Measurements from ENCODE around the gene MAST4. TPM values are rescaled to one million over a fixed set of nuclear protein-coding genes. Genes with fewer than 3 reads are reported as not detected.

The MAST4 gene
- total and polyA plus RNA-seq, 2 of the 4 experiments (the other 2 are of a cell fraction), result 4.8 to 6.8 TPM

DNA sequence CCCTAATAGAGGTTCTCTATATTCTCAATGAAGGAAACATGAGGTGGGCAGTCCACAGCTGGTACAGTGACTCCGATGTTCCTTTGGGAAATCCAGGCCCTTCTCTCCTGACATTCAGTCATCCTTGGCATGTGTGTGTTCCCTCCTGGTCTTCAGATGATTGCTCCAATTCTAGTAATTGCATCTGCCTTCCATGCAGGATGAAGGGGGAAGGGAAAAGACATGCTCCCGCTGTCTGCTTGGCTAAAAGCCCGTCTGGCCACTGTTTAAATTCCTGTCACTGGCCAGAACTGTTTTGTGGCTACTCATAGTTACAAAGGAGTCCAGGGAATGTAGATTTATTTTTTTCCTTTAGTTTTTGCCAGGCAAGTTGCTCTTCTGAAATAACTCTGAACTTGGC, 65.0 kb downstream of the MAST4 start:
- Histone ChIP-seq H4K20me1 (ENCODE audit: insufficient read depth, low read length) (no peaks in the 10 kb centered on the region), H4K8ac (ENCODE audit: low read depth in 2 of 2, low read length in 2 of 2) (no peak overlapping the region), H4K5ac (ENCODE audit: low read depth, low read length) (no peak overlapping the region), H3K4me2 (ENCODE audit: low read depth, low read length) (no peak overlapping the region), H3K14ac (replicated peaks; ENCODE audit: low read depth, low read length) (no peak overlapping the region), H3K56ac (ENCODE audit: extremely low read depth, insufficient read depth, low read length) (no peak overlapping the region), H2BK20ac (ENCODE audit: low read depth, low read length) (no peak overlapping the region), H3K9me1 (ENCODE audit: insufficient read depth, low read length) (no peaks in the 10 kb centered on the region; the same call in 1 of the 2 replicates), H4K91ac (ENCODE audit: insufficient read depth, low read depth, low read length) (no peak overlapping the region), H3K4me3 (ENCODE audit: insufficient read depth, low read depth, low read length) (no peak overlapping the region), H3K79me1 (ENCODE audit: low read depth in 1 of 2, low read length in 2 of 2) (no peaks in the 10 kb centered on the region), H2AK9ac (replicated peaks; ENCODE audit: low read depth, low read length, poor library complexity) (no peak overlapping the region), H3K4me1 (ENCODE audit: control insufficient read depth, insufficient read depth, low read length) (0 out of 2 replicates have a peak, but pooled peaks cover 1% of the 10 kb centered on the region), H2BK5ac (ENCODE audit: low read depth, low read length, poor library complexity, severe bottlenecking) (no peak overlapping the region), H3K18ac (ENCODE audit: low read depth, low read length) (no peak overlapping the region), H2AFZ (replicated peaks; ENCODE audit: low read length, poor library complexity) (no peak overlapping the region), H2BK120ac (ENCODE audit: low read depth, low read length) (no peak overlapping the region), H3K23ac (ENCODE audit: low read depth, low read length) (no peak overlapping the region), H3K27ac (ENCODE audit: insufficient read depth, low read length) (no peak overlapping the region), H3K9me3 (ENCODE audit: control insufficient read depth, insufficient read depth, low read length) (no peaks in the 10 kb centered on the region), H3K9ac (ENCODE audit: low read depth, low read length) (no peak overlapping the region), H3K27me3 (ENCODE audit: control insufficient read depth, insufficient read depth, low read length) (no peaks in the 10 kb centered on the region), H3K36me3 (ENCODE audit: control insufficient read depth, insufficient read depth, low read length) (no peaks in the 10 kb centered on the region), H3K4ac (ENCODE audit: low read depth, low read length) (no peak overlapping the region), H2BK15ac (ENCODE audit: low read depth, low read length) (no peak overlapping the region), H2AK5ac (ENCODE audit: low read depth, low read length) (no peak overlapping the region)
- no TSS peak for BruUV-seq (replicated peaks)
- ATAC-seq (ENCODE audit: low read depth) (peak; percentile 62), DNase-seq (peak; percentile 9)
- in situ Hi-C loops (cut with MboI; ENCODE audit: low sequenced_read_pairs) (no loop called here), dilution Hi-C loops (cut with HindIII; ENCODE audit: low sequenced_read_pairs, unreplicated experiment) (no loop called here), intact Hi-C loops (cut with micrococcal nuclease) (no loop called here)
- ChIA-PET CTCF (no interaction called here), POLR2A (ENCODE audit: unreplicated experiment) (no interaction called here)
- no CpG with 5 or more reads among the region's 3 CpGs for WGBS, 2 experiments (ENCODE audit: extremely low coverage in 2 of 2, insufficient read length in 1 of 2)
- no peak for TF ChIP-seq USF2 (IDR thresholded peaks at IDR 0.05; ENCODE audit: low read depth, low read length)
- TF ChIP-seq RCOR1 (IDR thresholded peaks at IDR 0.05; ENCODE audit: insufficient replicate concordance, low read length), result no peak
- no peak for TF ChIP-seq MAZ (IDR thresholded peaks at IDR 0.05; ENCODE audit: borderline replicate concordance, low read depth, low read length)
- no peak for TF ChIP-seq MXI1 (IDR thresholded peaks at IDR 0.05; ENCODE audit: borderline replicate concordance, low read depth, low read length)
- TF ChIP-seq, protein P1, sequence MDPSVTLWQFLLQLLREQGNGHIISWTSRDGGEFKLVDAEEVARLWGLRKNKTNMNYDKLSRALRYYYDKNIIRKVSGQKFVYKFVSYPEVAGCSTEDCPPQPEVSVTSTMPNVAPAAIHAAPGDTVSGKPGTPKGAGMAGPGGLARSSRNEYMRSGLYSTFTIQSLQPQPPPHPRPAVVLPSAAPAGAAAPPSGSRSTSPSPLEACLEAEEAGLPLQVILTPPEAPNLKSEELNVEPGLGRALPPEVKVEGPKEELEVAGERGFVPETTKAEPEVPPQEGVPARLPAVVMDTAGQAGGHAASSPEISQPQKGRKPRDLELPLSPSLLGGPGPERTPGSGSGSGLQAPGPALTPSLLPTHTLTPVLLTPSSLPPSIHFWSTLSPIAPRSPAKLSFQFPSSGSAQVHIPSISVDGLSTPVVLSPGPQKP (IDR thresholded peaks at IDR 0.05; ENCODE audit: borderline replicate concordance, low read depth, low read length), result no peak
- no peak for TF ChIP-seq RFX5 (IDR thresholded peaks at IDR 0.05; ENCODE audit: low read depth, low read length)
- no peak for TF ChIP-seq POLR2A (IDR thresholded peaks at IDR 0.05; ENCODE audit: low read depth, low read length)
- no peak for TF ChIP-seq BHLHE40 (IDR thresholded peaks at IDR 0.05; ENCODE audit: low read depth, low read length)
- no peak for TF ChIP-seq SMC3 (IDR thresholded peaks at IDR 0.05; ENCODE audit: low read depth, low read length)
- no peak for TF ChIP-seq MAFK (IDR thresholded peaks at IDR 0.05; ENCODE audit: low read depth, low read length)
- no peak for TF ChIP-seq NFE2L2 (IDR thresholded peaks at IDR 0.05; ENCODE audit: low read depth, low read length)
- TF ChIP-seq CHD1 (IDR thresholded peaks at IDR 0.05; ENCODE audit: low read depth, low read length), result no peak
- no peak for TF ChIP-seq RAD21 (IDR thresholded peaks at IDR 0.05; ENCODE audit: low read length)
- TF ChIP-seq, protein P2, sequence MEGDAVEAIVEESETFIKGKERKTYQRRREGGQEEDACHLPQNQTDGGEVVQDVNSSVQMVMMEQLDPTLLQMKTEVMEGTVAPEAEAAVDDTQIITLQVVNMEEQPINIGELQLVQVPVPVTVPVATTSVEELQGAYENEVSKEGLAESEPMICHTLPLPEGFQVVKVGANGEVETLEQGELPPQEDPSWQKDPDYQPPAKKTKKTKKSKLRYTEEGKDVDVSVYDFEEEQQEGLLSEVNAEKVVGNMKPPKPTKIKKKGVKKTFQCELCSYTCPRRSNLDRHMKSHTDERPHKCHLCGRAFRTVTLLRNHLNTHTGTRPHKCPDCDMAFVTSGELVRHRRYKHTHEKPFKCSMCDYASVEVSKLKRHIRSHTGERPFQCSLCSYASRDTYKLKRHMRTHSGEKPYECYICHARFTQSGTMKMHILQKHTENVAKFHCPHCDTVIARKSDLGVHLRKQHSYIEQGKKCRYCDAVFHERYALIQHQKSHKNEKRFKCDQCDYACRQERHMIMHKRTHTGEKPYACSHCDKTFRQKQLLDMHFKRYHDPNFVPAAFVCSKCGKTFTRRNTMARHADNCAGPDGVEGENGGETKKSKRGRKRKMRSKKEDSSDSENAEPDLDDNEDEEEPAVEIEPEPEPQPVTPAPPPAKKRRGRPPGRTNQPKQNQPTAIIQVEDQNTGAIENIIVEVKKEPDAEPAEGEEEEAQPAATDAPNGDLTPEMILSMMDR (conservative IDR thresholded peaks at IDR 0.05; ENCODE audit: low read depth, low read length), result no peak
- no peak for TF ChIP-seq FOS (IDR thresholded peaks at IDR 0.05; ENCODE audit: low read depth, low read length)
- no peak for TF ChIP-seq CEBPB (IDR thresholded peaks at IDR 0.05; ENCODE audit: low read depth, low read length)

Measured in IMR-90 (cell line).